IMR-90 (cell line): Measurements from ENCODE around the gene TECPR2. TPM values are rescaled to one million over a fixed set of nuclear protein-coding genes. Genes with fewer than 3 reads are reported as not detected.

Experiments used
- ATAC-seq: fragments of 200-7000 bp; cut with Tn5 transposase; 2 replicates; pipeline ENCODE4 v1.9.1; 2020; ENCODE audit warnings: low read depth, mild to moderate bottlenecking, moderate library complexity
- BruUV-seq: library from RNA; stranded (reverse); fragments of 400-500 nt; replicated peaks from 2 replicates; lab custom pipeline; 2021; lab: Mats Ljungman, UMichigan
- CTCF ChIA-PET: fragments of 300-600 bp; formaldehyde crosslinking; extraction: SDS; loops from one replicate; lab custom pipeline; 2021; ENCODE audit warnings: antibody characterized with exemption; lab: Yijun Ruan, JAX
- POLR2A ChIA-PET: fragments of 300-600 bp; sonication (Branson Sonifier 250); formaldehyde crosslinking; loops from one replicate; lab custom pipeline; 2022; ENCODE audit warnings: antibody characterized with exemption; ENCODE audit not compliant: unreplicated experiment; lab: Charles Lee
- DNase-seq: peaks from one replicate; pipeline ENCODE4 v3.0.0; 2013
- H2AFZ ChIP-seq: replicated peaks from 2 replicates; pipeline ENCODE3; 2013; ENCODE audit warnings: low read length, mild to moderate bottlenecking; ENCODE audit not compliant: poor library complexity
- H2AK5ac ChIP-seq: 2 replicates; pipeline ENCODE4 v1.6.1; 2013; ENCODE audit warnings: low read depth, low read length, inconsistent platforms
- H2AK9ac ChIP-seq: replicated peaks from 2 replicates; pipeline ENCODE3; 2013; ENCODE audit warnings: mild to moderate bottlenecking, low read depth, low read length, moderate library complexity; ENCODE audit not compliant: poor library complexity
- H2BK120ac ChIP-seq: 2 replicates; pipeline ENCODE4 v1.6.1; 2013; ENCODE audit warnings: low read depth, low read length, inconsistent platforms
- H2BK15ac ChIP-seq: 3 replicates; pipeline ENCODE4 v1.6.1; 2013; ENCODE audit warnings: low read depth, low read length, inconsistent platforms
- H2BK20ac ChIP-seq: 2 replicates; pipeline ENCODE4 v1.6.1; 2013; ENCODE audit warnings: low read depth, mild to moderate bottlenecking, inconsistent platforms, low read length, moderate library complexity
- H2BK5ac ChIP-seq: 2 replicates; pipeline ENCODE4 v1.6.1; 2013; ENCODE audit warnings: mild to moderate bottlenecking, low read depth, low read length, inconsistent platforms; ENCODE audit not compliant: poor library complexity, severe bottlenecking
- H3K14ac ChIP-seq: replicated peaks from 2 replicates; pipeline ENCODE4 v1.6.1; 2013; ENCODE audit warnings: low read depth, low read length, inconsistent platforms
- H3K18ac ChIP-seq: 2 replicates; pipeline ENCODE4 v1.6.1; 2013; ENCODE audit warnings: low read depth, low read length, control low read depth
- H3K23ac ChIP-seq: 2 replicates; pipeline ENCODE4 v1.6.1; 2013; ENCODE audit warnings: low read depth, low read length, inconsistent platforms
- H3K27ac ChIP-seq: 2 replicates; pipeline ENCODE4 v1.5.1; 2013; ENCODE audit warnings: mild to moderate bottlenecking, control low read depth, low read length; ENCODE audit not compliant: insufficient read depth
- H3K27me3 ChIP-seq: 2 replicates; pipeline ENCODE4 v1.6.1; 2013; ENCODE audit warnings: low read length; ENCODE audit not compliant: control insufficient read depth, insufficient read depth
- H3K36me3 ChIP-seq: 2 replicates; pipeline ENCODE4 v1.6.1; 2013; ENCODE audit warnings: low read length, mixed read lengths; ENCODE audit not compliant: control insufficient read depth, insufficient read depth
- H3K4ac ChIP-seq: 2 replicates; pipeline ENCODE4 v1.6.1; 2013; ENCODE audit warnings: low read depth, low read length, inconsistent platforms
- H3K4me1 ChIP-seq: 2 replicates; pipeline ENCODE4 v1.6.1; 2013; ENCODE audit warnings: low read length, mixed read lengths; ENCODE audit not compliant: control insufficient read depth, insufficient read depth
- H3K4me2 ChIP-seq: 2 replicates; pipeline ENCODE4 v1.6.1; 2013; ENCODE audit warnings: low read depth, mild to moderate bottlenecking, control low read depth, low read length, moderate library complexity
- H3K4me3 ChIP-seq: 2 replicates; pipeline ENCODE4 v1.5.1; 2013; ENCODE audit warnings: low read depth, mild to moderate bottlenecking, control low read depth, low read length, moderate library complexity; ENCODE audit not compliant: insufficient read depth
- H3K56ac ChIP-seq: 2 replicates; pipeline ENCODE4 v1.6.1; 2013; ENCODE audit warnings: low read length, inconsistent platforms; ENCODE audit not compliant: insufficient read depth; ENCODE audit errors: extremely low read depth
- H3K79me1 ChIP-seq, 2 experiments: 2 replicates each; pipeline ENCODE4 v1.6.1; 2013; ENCODE audit warnings: low read length in 2 of 2, inconsistent platforms in 1 of 2, low read depth in 1 of 2
- H3K9ac ChIP-seq: 2 replicates; pipeline ENCODE4 v1.6.1; 2013; ENCODE audit warnings: low read depth, low read length, control low read depth
- H3K9me1 ChIP-seq: 2 replicates; pipeline ENCODE4 v1.6.1; 2013; ENCODE audit warnings: low read length, inconsistent platforms; ENCODE audit not compliant: insufficient read depth
- H3K9me3 ChIP-seq: 2 replicates; pipeline ENCODE4 v1.6.1; 2013; ENCODE audit warnings: low read length; ENCODE audit not compliant: control insufficient read depth, insufficient read depth
- H4K20me1 ChIP-seq: 2 replicates; pipeline ENCODE4 v1.6.1; 2013; ENCODE audit warnings: low read length, inconsistent platforms; ENCODE audit not compliant: insufficient read depth
- H4K5ac ChIP-seq: 2 replicates; pipeline ENCODE4 v1.6.1; 2013; ENCODE audit warnings: mild to moderate bottlenecking, low read depth, low read length, control low read depth
- H4K8ac ChIP-seq, 2 experiments: 2 replicates each; pipeline ENCODE4 v1.6.1; 2013; ENCODE audit warnings: low read depth in 2 of 2, low read length in 2 of 2, control low read depth in 1 of 2, inconsistent platforms in 1 of 2
- H4K91ac ChIP-seq: 2 replicates; pipeline ENCODE4 v1.6.1; 2013; ENCODE audit warnings: low read depth, low read length, inconsistent platforms; ENCODE audit not compliant: insufficient read depth
- BHLHE40 ChIP-seq: fragments of 150-350 bp; IDR thresholded peaks from 2 replicates; pipeline ENCODE4 v1.6.1; 2016; ENCODE audit warnings: mild to moderate bottlenecking, low read depth, low read length
- CEBPB ChIP-seq: IDR thresholded peaks from 2 replicates; pipeline ENCODE4 v1.6.1; 2012; ENCODE audit warnings: low read depth, low read length, improper control_type of control experiment
- CHD1 ChIP-seq: IDR thresholded peaks from 2 replicates; pipeline ENCODE4 v1.6.1; 2012; ENCODE audit warnings: low read depth, low read length, improper control_type of control experiment
- CTCF ChIP-seq: conservative IDR thresholded peaks from 2 replicates; pipeline ENCODE4 v1.5.1; 2012; ENCODE audit warnings: mild to moderate bottlenecking, low read depth, low read length, improper control_type of control experiment
- ELK1 ChIP-seq: fragments of 150-350 bp; IDR thresholded peaks from 2 replicates; pipeline ENCODE4 v1.6.1; 2016; ENCODE audit warnings: low read depth, mild to moderate bottlenecking, low read length, moderate library complexity, borderline replicate concordance
- FOS ChIP-seq: fragments of 150-350 bp; IDR thresholded peaks from 2 replicates; pipeline ENCODE4 v1.6.1; 2016; ENCODE audit warnings: low read depth, low read length
- MAFK ChIP-seq: IDR thresholded peaks from 2 replicates; pipeline ENCODE4 v1.6.1; 2012; ENCODE audit warnings: low read depth, low read length, improper control_type of control experiment
- MAZ ChIP-seq: IDR thresholded peaks from 2 replicates; pipeline ENCODE4 v1.6.1; 2012; ENCODE audit warnings: low read depth, mild to moderate bottlenecking, low read length, improper control_type of control experiment, moderate library complexity, borderline replicate concordance
- MXI1 ChIP-seq: IDR thresholded peaks from 2 replicates; pipeline ENCODE4 v1.6.1; 2012; ENCODE audit warnings: low read depth, mild to moderate bottlenecking, low read length, moderate library complexity, borderline replicate concordance
- NFE2L2 ChIP-seq: fragments of 150-350 bp; IDR thresholded peaks from 2 replicates; pipeline ENCODE4 v1.6.1; 2016; ENCODE audit warnings: low read depth, mild to moderate bottlenecking, low read length
- POLR2A ChIP-seq: IDR thresholded peaks from 2 replicates; pipeline ENCODE4 v1.6.1; 2012; ENCODE audit warnings: mild to moderate bottlenecking, low read depth, low read length
- RAD21 ChIP-seq: IDR thresholded peaks from 2 replicates; pipeline ENCODE4 v1.6.1; 2012; ENCODE audit warnings: low read length, improper control_type of control experiment
- RCOR1 ChIP-seq: IDR thresholded peaks from 2 replicates; pipeline ENCODE4 v1.6.1; 2012; ENCODE audit warnings: mild to moderate bottlenecking, low read length, improper control_type of control experiment; ENCODE audit not compliant: insufficient replicate concordance
- RFX5 ChIP-seq: IDR thresholded peaks from 2 replicates; pipeline ENCODE4 v1.8.0; 2012; ENCODE audit warnings: low read depth, mild to moderate bottlenecking, low read length, moderate library complexity
- SMC3 ChIP-seq: fragments of 150-350 bp; IDR thresholded peaks from 2 replicates; pipeline ENCODE4 v1.6.1; 2016; ENCODE audit warnings: low read depth, mild to moderate bottlenecking, antibody characterized with exemption, low read length, moderate library complexity
- USF2 ChIP-seq: fragments of 150-350 bp; IDR thresholded peaks from 2 replicates; pipeline ENCODE4 v1.6.1; 2017; ENCODE audit warnings: mild to moderate bottlenecking, antibody characterized with exemption, low read length, low read depth
- WGBS, 2 experiments: methylation state at CpG; one replicate each; pipeline versions ENCODE4 v1.1.5 to v1.1.7; 2013; ENCODE audit warnings: missing lambda C conversion rate in 2 of 2; ENCODE audit not compliant: insufficient read length in 1 of 2; ENCODE audit errors: extremely low coverage in 2 of 2; 5-methylcytosine and 5-hydroxymethylcytosine counted together
- dilution Hi-C: fragments of 300-500 bp; cut with HindIII; formaldehyde crosslinking; loops from one replicate; pipeline ENCODE4 v1.14.3; 2018; ENCODE audit warnings: low sequenced_read_pairs; ENCODE audit not compliant: unreplicated experiment
- in situ Hi-C: fragments of 300-500 bp; cut with MboI; formaldehyde crosslinking; loops from 3 replicates; pipeline ENCODE4 v1.14.3; 2019; ENCODE audit warnings: low sequenced_read_pairs, inconsistent platforms, mixed read lengths
- intact Hi-C: fragments of 100-400 bp; cut with micrococcal nuclease; formaldehyde crosslinking; loops from 2 replicates; pipeline ENCODE4 v1.10.0; 2022
- polyA plus RNA-seq, 3 experiments: library from polyadenylated mRNA; depleted of rRNA; stranded (reverse); fragments of >200 nt; gene quantifications; 2 replicates each; pipeline ENCODE4 v1.2.3, GENCODE V29; 2012; ENCODE audit warnings: low replicate concordance in 1 of 3
- total RNA-seq: library from RNA; depleted of rRNA; stranded (reverse); fragments of >200 nt; gene quantifications from 2 replicates; pipeline ENCODE4 v1.2.3, GENCODE V29; 2012

TECPR2 gene
- total and polyA plus RNA-seq, 2 of the 4 experiments (the other 2 are of a cell fraction), result 9.5 to 11.7 TPM

GRCh38 chr14:102374264-102374663 is 11.5 kb downstream of the TECPR2 start:
- no CpG with 5 or more reads among the region's 2 CpGs for WGBS, 2 experiments
- no peak overlapping the region for H3K27ac ChIP-seq
- POLR2A ChIA-PET, result no interaction called here
- H3K23ac ChIP-seq, result no peak overlapping the region
- no peak overlapping the region for H4K91ac ChIP-seq
- H3K79me1 ChIP-seq, result peaks cover 18 to 58% of the 10 kb centered on the region in 2 experiments; a peak in 3 of 4 replicates
- TF ChIP-seq ELK1 (no peak), CHD1 (no peak), POLR2A (no peak), RAD21 (no peak), SMC3 (no peak), CTCF (no peak), MAZ (no peak), RCOR1 (no peak), RFX5 (no peak), USF2 (no peak), MAFK (no peak), NFE2L2 (no peak), BHLHE40 (no peak), FOS (no peak), CEBPB (no peak), MXI1 (no peak)
- H3K4me2 ChIP-seq, result no peak overlapping the region
- no peak overlapping the region for H3K56ac ChIP-seq
- H3K4ac ChIP-seq, result no peak overlapping the region
- no peak overlapping the region for H3K9ac ChIP-seq
- CTCF ChIA-PET, result no interaction called here
- in situ Hi-C loops, result no loop called here
- no peak overlapping the region for H3K18ac ChIP-seq
- H3K4me3 ChIP-seq, result no peak overlapping the region
- no peak overlapping the region for H4K8ac ChIP-seq
- H2BK20ac ChIP-seq, result no peak overlapping the region
- no peak overlapping the region for H3K14ac ChIP-seq
- H2BK5ac ChIP-seq, result no peak overlapping the region
- H3K4me1 ChIP-seq, result no peaks in the 10 kb centered on the region
- no peak overlapping the region for H2BK120ac ChIP-seq
- dilution Hi-C loops, result no loop called here
- H2AK9ac ChIP-seq, result no peak overlapping the region
- ATAC-seq, result peak; percentile 29; the same call in 1 of the 2 replicates
- no peak overlapping the region for H2AK5ac ChIP-seq
- intact Hi-C loops, result no loop called here
- H2AFZ ChIP-seq, result no peak overlapping the region
- no TSS peak for BruUV-seq
- peaks cover 20% of the 10 kb centered on the region for H3K9me1 ChIP-seq
- H4K20me1 ChIP-seq, result peaks cover 20% of the 10 kb centered on the region; the same call in 1 of the 2 replicates
- H3K27me3 ChIP-seq, result no peaks in the 10 kb centered on the region
- H4K5ac ChIP-seq, result no peak overlapping the region
- no peak for DNase-seq
- H3K36me3 ChIP-seq, result peaks cover 12% of the 10 kb centered on the region
- H2BK15ac ChIP-seq, result no peak overlapping the region
- no peaks in the 10 kb centered on the region for H3K9me3 ChIP-seq
